ENCODE measurements around the gene CAV1.

The CAV1 gene

GRCh38 chr7:116566666-116567065 is 41.8 kb downstream of the CAV1 start:
- Histone ChIP-seq H3K36me3 (ENCODE audit: control insufficient read depth in 1 of 2, insufficient read depth in 2 of 2, low read length in 2 of 2) (no peaks in the 10 kb centered on the region), H3K27ac (ENCODE audit: low read depth, low read length) (no peak overlapping the region), H3K9me3 (ENCODE audit: control insufficient read depth in 1 of 2, low read length in 2 of 2) (no peaks in the 10 kb centered on the region), H3K9ac (ENCODE audit: low read depth in 1 of 2, low read length in 2 of 2) (no peak overlapping the region), H3K4me1 (ENCODE audit: control insufficient read depth in 1 of 2, insufficient read depth in 2 of 2, low read length in 2 of 2) (no peaks in the 10 kb centered on the region), H3K4me3 (ENCODE audit: low read depth in 1 of 2, low read length in 2 of 2) (no peak overlapping the region), H3K27me3 (ENCODE audit: control insufficient read depth in 1 of 2, insufficient read depth in 2 of 2, low read length in 2 of 2) (no peaks in the 10 kb centered on the region)

DNA sequence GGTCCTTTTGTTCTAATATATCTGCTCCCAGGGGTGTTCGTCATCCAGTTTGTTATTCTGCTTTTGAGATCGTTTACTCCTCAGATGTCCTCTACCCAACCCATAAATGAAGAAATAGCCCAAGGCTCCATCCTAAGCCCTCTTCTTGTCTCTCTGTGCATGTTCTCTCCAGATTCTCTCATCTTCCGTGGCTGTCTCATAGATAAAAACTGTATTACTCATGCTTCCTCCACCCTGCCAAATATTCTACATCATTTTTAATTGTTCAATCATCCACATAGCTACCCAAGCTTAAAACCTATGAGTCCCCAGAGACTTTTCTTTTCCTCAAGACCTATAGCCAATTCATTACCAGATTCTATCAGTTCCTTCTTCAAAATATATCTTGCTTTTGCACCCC is 44.9 kb downstream of the CAV1 start:
- Histone ChIP-seq H3K27ac (ENCODE audit: low read depth, low read length) (no peak overlapping the region), H3K27me3 (ENCODE audit: control insufficient read depth in 1 of 2, insufficient read depth in 2 of 2, low read length in 2 of 2) (no peaks in the 10 kb centered on the region), H3K36me3 (ENCODE audit: control insufficient read depth in 1 of 2, insufficient read depth in 2 of 2, low read length in 2 of 2) (no peaks in the 10 kb centered on the region), H3K9ac (ENCODE audit: low read depth in 1 of 2, low read length in 2 of 2) (no peak overlapping the region), H3K4me3 (ENCODE audit: low read depth in 1 of 2, low read length in 2 of 2) (no peak overlapping the region), H3K9me3 (ENCODE audit: control insufficient read depth in 1 of 2, low read length in 2 of 2) (no peaks in the 10 kb centered on the region), H3K4me1 (ENCODE audit: control insufficient read depth in 1 of 2, insufficient read depth in 2 of 2, low read length in 2 of 2) (peaks cover 10 to 14% of the 10 kb centered on the region in 2 donors)

GRCh38 chr7:116570306-116570705 is 45.5 kb downstream of the CAV1 start:
- H3K36me3 ChIP-seq (ENCODE audit: control insufficient read depth in 1 of 2, insufficient read depth in 2 of 2, low read length in 2 of 2): no peaks in the 10 kb centered on the region
- H3K27me3 ChIP-seq (ENCODE audit: control insufficient read depth in 1 of 2, insufficient read depth in 2 of 2, low read length in 2 of 2): no peaks in the 10 kb centered on the region
- H3K9ac ChIP-seq (ENCODE audit: low read depth in 1 of 2, low read length in 2 of 2): no peak overlapping the region
- H3K4me1 ChIP-seq (ENCODE audit: control insufficient read depth in 1 of 2, insufficient read depth in 2 of 2, low read length in 2 of 2): peaks cover 11 to 17% of the 10 kb centered on the region in 2 donors
- H3K9me3 ChIP-seq (ENCODE audit: control insufficient read depth in 1 of 2, low read length in 2 of 2): no peaks in the 10 kb centered on the region
- H3K27ac ChIP-seq (ENCODE audit: low read depth, low read length): no peak overlapping the region
- no peak overlapping the region for H3K4me3 ChIP-seq (ENCODE audit: low read depth in 1 of 2, low read length in 2 of 2)

DNA sequence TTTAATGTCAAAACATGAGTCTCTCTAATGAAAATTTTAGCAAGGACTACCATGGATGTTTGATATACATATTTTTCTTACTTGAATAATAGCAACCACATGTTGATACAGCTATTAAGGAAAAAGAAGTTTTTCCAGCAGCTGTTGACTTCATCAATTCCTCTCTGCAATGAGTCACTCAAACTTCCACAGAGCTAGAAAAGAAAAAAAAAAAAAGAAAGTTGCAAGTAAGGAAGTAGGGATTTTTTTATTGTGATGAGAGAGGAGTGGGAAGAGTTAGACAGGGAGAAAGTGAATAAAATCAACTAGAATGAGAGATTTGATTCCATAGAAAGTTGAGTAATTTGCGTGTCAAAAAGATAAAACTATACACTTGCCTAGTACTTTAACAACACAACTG is 46.2 kb downstream of the CAV1 start:
- H3K27me3 ChIP-seq (ENCODE audit: control insufficient read depth in 1 of 2, insufficient read depth in 2 of 2, low read length in 2 of 2): no peaks in the 10 kb centered on the region
- no peaks in the 10 kb centered on the region for H3K36me3 ChIP-seq (ENCODE audit: control insufficient read depth in 1 of 2, insufficient read depth in 2 of 2, low read length in 2 of 2)
- H3K4me1 ChIP-seq (ENCODE audit: control insufficient read depth in 1 of 2, insufficient read depth in 2 of 2, low read length in 2 of 2): peaks cover 11 to 17% of the 10 kb centered on the region in 2 donors
- no peaks in the 10 kb centered on the region for H3K9me3 ChIP-seq (ENCODE audit: control insufficient read depth in 1 of 2, low read length in 2 of 2)
- no peak overlapping the region for H3K4me3 ChIP-seq (ENCODE audit: low read depth in 1 of 2, low read length in 2 of 2)
- no peak overlapping the region for H3K27ac ChIP-seq (ENCODE audit: low read depth, low read length)
- H3K9ac ChIP-seq (ENCODE audit: low read depth in 1 of 2, low read length in 2 of 2): no peak overlapping the region

DNA sequence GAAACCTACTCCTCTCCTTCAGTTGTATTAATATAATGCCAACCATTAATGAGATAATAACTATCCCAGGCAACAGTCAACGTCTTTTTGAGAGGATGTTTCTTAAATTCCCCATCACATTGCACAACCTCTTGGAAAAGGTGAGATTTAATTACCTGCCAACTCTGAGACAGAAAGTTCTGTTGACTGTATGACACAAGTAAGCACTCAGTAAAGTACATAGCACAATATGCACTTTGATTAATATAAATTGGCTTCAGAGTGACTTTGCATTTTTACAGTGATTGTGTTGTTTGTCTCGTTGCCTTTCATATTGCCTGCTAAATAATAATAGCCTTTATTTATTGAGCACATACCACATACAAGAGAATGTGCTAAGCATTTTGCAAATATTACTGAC is 46.7 kb downstream of the CAV1 start:
- H3K9me3 ChIP-seq (ENCODE audit: control insufficient read depth in 1 of 2, low read length in 2 of 2): no peaks in the 10 kb centered on the region
- no peak overlapping the region for H3K9ac ChIP-seq (ENCODE audit: low read depth in 1 of 2, low read length in 2 of 2)
- peaks cover 11 to 17% of the 10 kb centered on the region in 2 donors for H3K4me1 ChIP-seq (ENCODE audit: control insufficient read depth in 1 of 2, insufficient read depth in 2 of 2, low read length in 2 of 2)
- no peaks in the 10 kb centered on the region for H3K36me3 ChIP-seq (ENCODE audit: control insufficient read depth in 1 of 2, insufficient read depth in 2 of 2, low read length in 2 of 2)
- H3K4me3 ChIP-seq (ENCODE audit: low read depth in 1 of 2, low read length in 2 of 2): no peak overlapping the region
- H3K27me3 ChIP-seq (ENCODE audit: control insufficient read depth in 1 of 2, insufficient read depth in 2 of 2, low read length in 2 of 2): no peaks in the 10 kb centered on the region
- H3K27ac ChIP-seq (ENCODE audit: low read depth, low read length): no peak overlapping the region

DNA sequence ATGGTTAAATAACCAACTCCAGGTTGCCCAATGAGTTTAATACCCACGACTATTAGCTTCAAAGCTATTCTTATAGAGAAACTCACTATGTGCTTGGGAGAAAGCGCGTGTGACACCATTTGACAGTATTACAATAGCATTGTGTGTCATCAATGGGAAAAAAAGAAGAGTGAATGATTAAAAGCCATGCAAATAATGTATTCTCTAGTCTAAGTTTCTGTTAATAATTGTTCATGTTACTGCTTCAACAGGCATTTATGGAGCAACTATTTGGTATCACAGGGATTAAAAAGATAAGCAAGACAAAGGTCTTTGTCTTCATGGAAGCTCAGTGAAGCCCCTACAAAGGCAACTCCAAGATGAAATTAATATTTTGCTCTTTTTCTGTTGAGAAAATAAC is 47.2 kb downstream of the CAV1 start:
- Histone ChIP-seq H3K4me3 (ENCODE audit: low read depth in 1 of 2, low read length in 2 of 2) (no peak overlapping the region), H3K27me3 (ENCODE audit: control insufficient read depth in 1 of 2, insufficient read depth in 2 of 2, low read length in 2 of 2) (no peaks in the 10 kb centered on the region), H3K36me3 (ENCODE audit: control insufficient read depth in 1 of 2, insufficient read depth in 2 of 2, low read length in 2 of 2) (no peaks in the 10 kb centered on the region), H3K9me3 (ENCODE audit: control insufficient read depth in 1 of 2, low read length in 2 of 2) (no peaks in the 10 kb centered on the region), H3K27ac (ENCODE audit: low read depth, low read length) (no peak overlapping the region), H3K4me1 (ENCODE audit: control insufficient read depth in 1 of 2, insufficient read depth in 2 of 2, low read length in 2 of 2) (peaks cover 11 to 17% of the 10 kb centered on the region in 2 donors), H3K9ac (ENCODE audit: low read depth in 1 of 2, low read length in 2 of 2) (no peak overlapping the region)

GRCh38 chr7:116573541-116573940 is 48.7 kb downstream of the CAV1 start:
- Histone ChIP-seq H3K9me3 (ENCODE audit: control insufficient read depth in 1 of 2, low read length in 2 of 2) (no peaks in the 10 kb centered on the region), H3K27me3 (ENCODE audit: control insufficient read depth in 1 of 2, insufficient read depth in 2 of 2, low read length in 2 of 2) (no peaks in the 10 kb centered on the region), H3K4me1 (ENCODE audit: control insufficient read depth in 1 of 2, insufficient read depth in 2 of 2, low read length in 2 of 2) (peaks cover 11 to 27% of the 10 kb centered on the region in 2 donors), H3K36me3 (ENCODE audit: control insufficient read depth in 1 of 2, insufficient read depth in 2 of 2, low read length in 2 of 2) (no peaks in the 10 kb centered on the region), H3K9ac (ENCODE audit: low read depth in 1 of 2, low read length in 2 of 2) (no peak overlapping the region), H3K4me3 (ENCODE audit: low read depth in 1 of 2, low read length in 2 of 2) (no peak overlapping the region), H3K27ac (ENCODE audit: low read depth, low read length) (no peak overlapping the region)

DNA sequence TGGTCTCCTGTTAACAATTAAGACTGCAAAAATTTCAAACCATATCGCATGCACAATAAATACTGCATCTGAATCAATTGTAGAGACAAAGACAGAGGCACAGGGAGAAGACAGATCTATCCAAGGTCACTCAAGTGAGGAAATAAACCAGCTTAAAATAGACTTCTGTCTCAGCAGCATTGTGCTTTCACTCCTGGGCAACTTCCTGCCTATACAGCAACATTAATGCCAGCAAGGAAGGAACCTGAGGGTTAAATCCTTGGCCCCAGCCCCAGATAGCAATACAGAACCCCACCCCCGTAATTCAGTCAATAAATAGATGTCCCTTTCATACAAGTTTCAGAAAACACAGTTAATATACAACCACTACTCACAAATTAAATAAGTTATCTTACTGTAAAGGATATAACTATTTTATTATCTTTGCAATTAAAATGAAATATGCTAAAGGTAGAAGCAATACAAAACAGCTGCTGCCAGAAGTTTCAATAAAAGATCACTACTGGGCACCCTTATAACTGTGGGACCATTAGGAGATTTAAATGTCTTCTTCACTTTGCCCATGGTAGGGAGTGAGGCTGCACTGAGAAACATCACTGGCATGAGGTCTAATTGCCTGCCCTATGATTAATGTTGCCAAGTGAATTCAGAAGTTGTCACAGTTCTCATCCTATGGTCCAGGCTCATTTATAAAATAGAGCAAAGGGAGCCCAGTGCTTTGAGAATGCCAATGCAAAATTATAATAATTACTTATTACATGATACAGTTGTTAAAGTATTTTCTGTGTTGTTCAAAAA is 49.4 kb downstream of the CAV1 start:
- H3K36me3 ChIP-seq (ENCODE audit: control insufficient read depth in 1 of 2, insufficient read depth in 2 of 2, low read length in 2 of 2): no peaks in the 10 kb centered on the region
- H3K4me1 ChIP-seq (ENCODE audit: control insufficient read depth in 1 of 2, insufficient read depth in 2 of 2, low read length in 2 of 2): peaks cover 11 to 27% of the 10 kb centered on the region in 2 donors
- no peaks in the 10 kb centered on the region for H3K27me3 ChIP-seq (ENCODE audit: control insufficient read depth in 1 of 2, insufficient read depth in 2 of 2, low read length in 2 of 2)
- H3K9me3 ChIP-seq (ENCODE audit: control insufficient read depth in 1 of 2, low read length in 2 of 2): no peaks in the 10 kb centered on the region
- H3K27ac ChIP-seq (ENCODE audit: low read depth, low read length): no peak overlapping the region
- no peak overlapping the region for H3K9ac ChIP-seq (ENCODE audit: low read depth in 1 of 2, low read length in 2 of 2)
- no peak overlapping the region for H3K4me3 ChIP-seq (ENCODE audit: low read depth in 1 of 2, low read length in 2 of 2)

GRCh38 chr7:116575853-116576252 is 51.0 kb downstream of the CAV1 start:
- no peak overlapping the region for H3K27ac ChIP-seq (ENCODE audit: low read depth, low read length)
- H3K9me3 ChIP-seq (ENCODE audit: control insufficient read depth in 1 of 2, low read length in 2 of 2): no peaks in the 10 kb centered on the region
- H3K4me3 ChIP-seq (ENCODE audit: low read depth in 1 of 2, low read length in 2 of 2): no peak overlapping the region
- no peaks in the 10 kb centered on the region for H3K36me3 ChIP-seq (ENCODE audit: control insufficient read depth in 1 of 2, insufficient read depth in 2 of 2, low read length in 2 of 2)
- H3K4me1 ChIP-seq (ENCODE audit: control insufficient read depth in 1 of 2, insufficient read depth in 2 of 2, low read length in 2 of 2): peaks cover 11 to 27% of the 10 kb centered on the region in 2 donors
- H3K9ac ChIP-seq (ENCODE audit: low read depth in 1 of 2, low read length in 2 of 2): no peak overlapping the region
- H3K27me3 ChIP-seq (ENCODE audit: control insufficient read depth in 1 of 2, insufficient read depth in 2 of 2, low read length in 2 of 2): no peaks in the 10 kb centered on the region

DNA sequence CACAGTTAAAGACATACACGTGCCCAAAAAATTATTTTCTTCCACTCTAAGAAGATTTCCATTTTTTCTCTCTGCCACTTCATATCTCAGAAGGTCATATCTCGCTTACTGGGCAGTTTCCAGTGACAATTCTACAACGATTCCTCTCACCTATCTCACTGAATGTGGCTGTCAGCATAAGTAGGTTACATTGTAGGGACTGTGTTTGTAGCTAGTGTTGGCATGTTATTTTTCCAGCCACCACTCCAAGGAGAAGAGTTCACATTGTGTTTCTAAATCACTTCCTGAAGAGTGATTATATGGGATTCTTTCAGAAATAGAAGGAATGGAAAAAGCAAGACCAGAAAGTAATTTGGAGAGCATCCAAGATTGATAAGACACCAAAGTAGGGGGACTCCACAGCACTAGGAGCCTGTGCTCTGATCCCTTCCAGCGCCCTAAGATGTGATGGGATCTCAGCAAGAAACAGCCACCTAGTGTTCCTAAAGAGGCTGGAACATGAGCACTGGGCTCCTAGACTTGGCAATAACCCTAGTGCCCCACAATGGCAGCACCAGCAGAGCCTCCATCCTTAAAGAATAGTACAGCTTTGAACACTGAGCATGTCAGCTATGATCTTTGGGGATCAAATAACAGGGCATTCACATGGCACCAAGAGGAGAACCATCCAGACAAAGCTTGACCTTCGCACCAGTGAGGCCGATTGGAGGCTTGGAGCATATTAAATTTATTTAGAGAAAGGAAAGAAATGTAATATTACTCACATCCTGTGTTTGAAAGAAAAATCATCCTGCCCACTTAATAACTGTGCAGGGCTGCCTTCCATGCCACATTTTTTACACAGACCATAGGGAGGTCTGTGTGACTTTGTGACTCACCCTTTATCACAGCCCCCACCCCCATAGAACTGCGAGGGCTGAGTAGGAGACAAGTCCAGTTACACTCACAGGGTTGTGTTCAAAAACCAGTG is 51.8 kb downstream of the CAV1 start:
- peaks cover 11 to 27% of the 10 kb centered on the region in 2 donors for H3K4me1 ChIP-seq (ENCODE audit: control insufficient read depth in 1 of 2, insufficient read depth in 2 of 2, low read length in 2 of 2)
- H3K9ac ChIP-seq (ENCODE audit: low read depth in 1 of 2, low read length in 2 of 2): no peak overlapping the region
- no peaks in the 10 kb centered on the region for H3K9me3 ChIP-seq (ENCODE audit: control insufficient read depth in 1 of 2, low read length in 2 of 2)
- no peaks in the 10 kb centered on the region for H3K36me3 ChIP-seq (ENCODE audit: control insufficient read depth in 1 of 2, insufficient read depth in 2 of 2, low read length in 2 of 2)
- no peak overlapping the region for H3K27ac ChIP-seq (ENCODE audit: low read depth, low read length)
- H3K4me3 ChIP-seq (ENCODE audit: low read depth in 1 of 2, low read length in 2 of 2): no peak overlapping the region
- H3K27me3 ChIP-seq (ENCODE audit: control insufficient read depth in 1 of 2, insufficient read depth in 2 of 2, low read length in 2 of 2): no peaks in the 10 kb centered on the region
